ENCODE data around the gene C9orf50. TPM values are rescaled to one million over a fixed set of nuclear protein-coding genes. Genes with fewer than 3 reads are reported as not detected.
A peak's percentile ranks its signal among the peaks of the same experiment; 100 is the strongest.

The C9orf50 gene
- total RNA-seq, 2 donors from 2014 or later, result not detected

- 70 to 74% methylated on average over 13 of the region's 13 CpGs for WGBS, 2 donors
- intact Hi-C loops (cut with DNase I), result no loop called here
- no peak overlapping the region for H3K27ac ChIP-seq
These were observed 45.9 kb downstream of the C9orf50 start for GRCh38 chr9:129574911-129575585.

GRCh38 chr9:129573977-129574376 lies 46.9 kb downstream of the C9orf50 start:
- ATAC-seq, result no peak
- DNase-seq, result no peak
- H3K9me3 ChIP-seq, result no peaks in the 10 kb centered on the region
- TF ChIP-seq POLR2A (IDR thresholded peaks at IDR 0.05) (no peak), CTCF (IDR thresholded peaks at IDR 0.05) (no peak)
- intact Hi-C loops (cut with DNase I), result no loop called here
- H3K27me3 ChIP-seq, result no peaks in the 10 kb centered on the region
- peaks cover 25% of the 10 kb centered on the region for H3K4me1 ChIP-seq
- 87 to 88% methylated on average over 5 of the region's 5 CpGs for WGBS, 2 donors
- H3K4me3 ChIP-seq, result no peak overlapping the region
- no peak overlapping the region for H3K27ac ChIP-seq
- H3K36me3 ChIP-seq (replicated peaks in 1 of 2; ENCODE audit: insufficient read depth in 1 of 2, low read depth in 2 of 2), result no peaks in the 10 kb centered on the region

More at GRCh38 chr9:129574911-129575585, 45.9 kb downstream of the C9orf50 start:
- ATAC-seq (no peak), DNase-seq (no peak)
- H3K9me3 ChIP-seq, result no peaks in the 10 kb centered on the region
- peaks cover 14% of the 10 kb centered on the region for H3K4me1 ChIP-seq
- no peak overlapping the region for H3K4me3 ChIP-seq
- TF ChIP-seq POLR2A (IDR thresholded peaks at IDR 0.05) (no peak), CTCF (IDR thresholded peaks at IDR 0.05) (no peak)
- H3K27me3 ChIP-seq, result no peaks in the 10 kb centered on the region
- no peaks in the 10 kb centered on the region for H3K36me3 ChIP-seq (replicated peaks in 1 of 2; ENCODE audit: insufficient read depth in 1 of 2, low read depth in 2 of 2)

GRCh38 chr9:129572517-129572916 lies 48.4 kb downstream of the C9orf50 start:
- 94 to 100% methylated on average over 1 to 10 of the region's 10 CpGs for WGBS, 2 donors

GRCh38 chr9:129572052-129572425 lies 48.9 kb downstream of the C9orf50 start:
- Histone ChIP-seq H3K4me1 (peaks cover 40% of the 10 kb centered on the region), H3K27ac (peak overlapping the region in 1 of 4 donors; percentile 88), H3K36me3 (replicated peaks in 1 of 2; ENCODE audit: insufficient read depth in 1 of 2, low read depth in 2 of 2) (no peaks in the 10 kb centered on the region), H3K27me3 (no peaks in the 10 kb centered on the region), H3K4me3 (no peak overlapping the region), H3K9me3 (no peaks in the 10 kb centered on the region)
- TF ChIP-seq CTCF (IDR thresholded peaks at IDR 0.05) (no peak), POLR2A (IDR thresholded peaks at IDR 0.05) (no peak)
- 95 to 100% methylated on average over 4 to 7 of the region's 7 CpGs for WGBS, 2 donors
- intact Hi-C loops (cut with DNase I), result no loop called here
- DNase-seq (no peak), ATAC-seq (no peak)

More at GRCh38 chr9:129572517-129572916, 48.4 kb downstream of the C9orf50 start:
- H3K4me3 ChIP-seq, result no peak overlapping the region
- peaks cover 37% of the 10 kb centered on the region for H3K4me1 ChIP-seq
- no peaks in the 10 kb centered on the region for H3K27me3 ChIP-seq
- intact Hi-C loops (cut with DNase I), result no loop called here
- no peaks in the 10 kb centered on the region for H3K36me3 ChIP-seq (replicated peaks in 1 of 2; ENCODE audit: insufficient read depth in 1 of 2, low read depth in 2 of 2)
- ATAC-seq (no peak), DNase-seq (no peak)
- TF ChIP-seq CTCF (IDR thresholded peaks at IDR 0.05) (no peak), POLR2A (IDR thresholded peaks at IDR 0.05) (no peak)
- no peaks in the 10 kb centered on the region for H3K9me3 ChIP-seq
- no peak overlapping the region for H3K27ac ChIP-seq
